ENCODE data around the gene SEZ6.

DNA sequence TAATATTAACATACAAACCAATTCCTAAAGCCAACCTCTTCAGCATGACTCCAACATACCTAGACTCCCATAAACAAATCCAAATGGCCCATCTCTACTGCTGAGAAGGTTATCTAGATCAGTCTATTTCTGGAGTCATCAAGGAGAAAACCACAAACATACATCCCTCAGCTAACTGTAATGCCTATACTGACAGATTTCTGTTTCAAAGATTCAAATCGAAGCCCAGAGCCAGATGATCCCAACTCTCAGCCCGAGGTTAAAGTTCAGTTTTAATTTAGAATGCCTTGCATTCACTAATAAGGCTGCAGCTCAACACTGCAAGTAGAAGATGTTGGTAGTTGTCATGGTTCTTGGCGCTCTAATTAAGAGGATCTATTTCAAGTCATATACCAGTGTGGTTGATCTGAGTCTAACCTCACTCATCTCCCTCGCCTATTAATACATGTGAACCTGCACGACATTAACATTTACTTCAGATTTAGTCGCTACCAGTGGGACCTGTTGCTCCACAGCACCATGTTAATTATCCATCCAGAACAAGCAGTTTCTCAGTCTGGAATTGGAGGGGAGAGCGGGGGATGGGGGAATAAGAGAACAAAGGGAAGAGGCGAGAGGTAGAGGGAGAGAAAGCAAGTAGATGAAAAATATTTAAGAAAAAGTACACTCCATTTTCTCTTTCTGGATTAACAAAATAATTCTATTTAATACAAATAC, 69.9 kb downstream of the SEZ6 start:
- TF ChIP-seq, protein P1, sequence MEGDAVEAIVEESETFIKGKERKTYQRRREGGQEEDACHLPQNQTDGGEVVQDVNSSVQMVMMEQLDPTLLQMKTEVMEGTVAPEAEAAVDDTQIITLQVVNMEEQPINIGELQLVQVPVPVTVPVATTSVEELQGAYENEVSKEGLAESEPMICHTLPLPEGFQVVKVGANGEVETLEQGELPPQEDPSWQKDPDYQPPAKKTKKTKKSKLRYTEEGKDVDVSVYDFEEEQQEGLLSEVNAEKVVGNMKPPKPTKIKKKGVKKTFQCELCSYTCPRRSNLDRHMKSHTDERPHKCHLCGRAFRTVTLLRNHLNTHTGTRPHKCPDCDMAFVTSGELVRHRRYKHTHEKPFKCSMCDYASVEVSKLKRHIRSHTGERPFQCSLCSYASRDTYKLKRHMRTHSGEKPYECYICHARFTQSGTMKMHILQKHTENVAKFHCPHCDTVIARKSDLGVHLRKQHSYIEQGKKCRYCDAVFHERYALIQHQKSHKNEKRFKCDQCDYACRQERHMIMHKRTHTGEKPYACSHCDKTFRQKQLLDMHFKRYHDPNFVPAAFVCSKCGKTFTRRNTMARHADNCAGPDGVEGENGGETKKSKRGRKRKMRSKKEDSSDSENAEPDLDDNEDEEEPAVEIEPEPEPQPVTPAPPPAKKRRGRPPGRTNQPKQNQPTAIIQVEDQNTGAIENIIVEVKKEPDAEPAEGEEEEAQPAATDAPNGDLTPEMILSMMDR (conservative IDR thresholded peaks at IDR 0.05; ENCODE audit: low read depth, low read length), result no peak
- TF ChIP-seq EZH2phosphoT487 (IDR thresholded peaks at IDR 0.05; ENCODE audit: borderline replicate concordance, low read length) (no peak), EZH2 (IDR thresholded peaks at IDR 0.05; ENCODE audit: low read length, unreplicated experiment) (no peak)
